SK-N-SH treated with all-trans-retinoic acid at 6 μM for 48 hours (cell line): ENCODE measurements around the gene TPBGL.

ENCODE experiments used
- ARNTL ChIP-seq: fragments of 450-650 bp; formaldehyde crosslinking; IDR thresholded peaks from 2 replicates; pipeline ENCODE4 v1.5.0; 2020; ENCODE audit warnings: low read depth, mild to moderate bottlenecking, moderate library complexity, borderline replicate concordance
- GLIS3 ChIP-seq: fragments of 250-450 bp; sonication (Bioruptor Pico); IDR thresholded peaks from 2 replicates; pipeline ENCODE4 v1.5.0; 2020; ENCODE audit warnings: mild to moderate bottlenecking, moderate library complexity
- RARB ChIP-seq: fragments of 250-450 bp; sonication (Bioruptor Pico); IDR thresholded peaks from 2 replicates; pipeline ENCODE4 v1.8.0; 2021; ENCODE audit warnings: mild to moderate bottlenecking, moderate library complexity

GRCh38 chr11:75281469-75282095 is 41.0 kb downstream of the TPBGL start:
- TF ChIP-seq GLIS3 (CRISPR knock-in tag): no peak
- TF ChIP-seq RARB (CRISPR knock-in tag): no peak
- no peak for TF ChIP-seq ARNTL
